Coronary artery (tissue), 2 donors: ENCODE measurements around the gene RING1.

Source experiments
- DNase-seq: peaks from one replicate; pipeline ENCODE4 v3.0.0-alpha.2; 2017; ENCODE audit warnings: low spot score
- H3K27ac ChIP-seq, 2 donors: fragments of 200-600 bp; sonication (generic); one replicate each; pipeline ENCODE4 v1.5.1; 2016 to 2019
- H3K4me3 ChIP-seq: fragments of 200-600 bp; sonication (generic); 2 replicates; pipeline ENCODE4 v1.5.1; 2016; ENCODE audit warnings: mild to moderate bottlenecking, moderate library complexity
- CTCF ChIP-seq: fragments of 200-600 bp; sonication (generic); IDR thresholded peaks from one replicate; pipeline ENCODE4 v1.5.1; 2019; ENCODE audit warnings: antibody characterized with exemption

Gene RING1

GRCh38 chr6:33208091-33208967, at the start of gene RING1:
Gene RING1 (plus strand): TSS chr6:33208500. CDS start chr6:33208823, 323 bp downstream.
- DNase-seq = peak; percentile 92
- peak within 1 kb of the TSS; percentile 95 to 99 for H3K27ac ChIP-seq
- no peak for TF ChIP-seq CTCF
- peak within 1 kb of the TSS; percentile 99 for H3K4me3 ChIP-seq

GRCh38 chr6:33160096-33160495, 48.2 kb upstream of the RING1 start:
- DNase-seq = no peak
- no peak overlapping the region for H3K27ac ChIP-seq
- H3K4me3 ChIP-seq = no peak overlapping the region
- TF ChIP-seq CTCF = no peak

- DNase-seq = no peak
- Histone ChIP-seq H3K27ac (peak overlapping the region in 1 of 2 donors; percentile 75), H3K4me3 (peak overlapping the region; percentile 65)
- no peak for TF ChIP-seq CTCF
These were observed 47.5 kb upstream of the RING1 start for GRCh38 chr6:33160728-33161344.

- peak; percentile 95 for TF ChIP-seq CTCF
- H3K27ac ChIP-seq = peak overlapping the region in 1 of 2 donors; percentile 75
- DNase-seq = peak; percentile 88
- H3K4me3 ChIP-seq = peak overlapping the region; percentile 65
These were observed 46.7 kb upstream of the RING1 start for GRCh38 chr6:33161354-33162331.

GRCh38 chr6:33163540-33163939, 44.8 kb upstream of the RING1 start:
- Histone ChIP-seq H3K27ac (no peak overlapping the region), H3K4me3 (no peak overlapping the region)
- no peak for TF ChIP-seq CTCF
- DNase-seq = peak; percentile 65

GRCh38 chr6:33164176-33164575, 44.1 kb upstream of the RING1 start:
- Histone ChIP-seq H3K4me3 (no peak overlapping the region), H3K27ac (no peak overlapping the region)
- TF ChIP-seq CTCF = no peak
- peak; percentile 52 for DNase-seq
